SH-SY5Y (cell line): ENCODE data around the gene ZNRF1.

Source experiments
- GATA2 ChIP-seq: IDR thresholded peaks from 2 replicates; pipeline ENCODE4 v1.6.1; 2011; ENCODE audit warnings: mild to moderate bottlenecking, low read depth, low read length
- GATA3 ChIP-seq: IDR thresholded peaks from 2 replicates; pipeline ENCODE4 v1.6.1; 2011; ENCODE audit warnings: low read depth, mild to moderate bottlenecking, low read length, moderate library complexity

- TF ChIP-seq GATA3 (no peak), GATA2 (no peak)
Measured at GRCh38 chr16:75038036-75038858, 39.4 kb downstream of the ZNRF1 start.
